Parathyroid adenoma (tissue), 2 donors: ENCODE results near the gene SGSH.

Source experiments
- H2AFZ ChIP-seq: fragments of 300-600 bp; sonication (generic); one replicate; pipeline ENCODE4 v1.7.0; 2017; ENCODE audit warnings: antibody characterized with exemption, mild to moderate bottlenecking
- H3K27ac ChIP-seq: fragments of 300-600 bp; sonication (generic); one replicate; pipeline ENCODE4 v1.7.0; 2017
- H3K27me3 ChIP-seq: fragments of 300-600 bp; sonication (generic); one replicate; pipeline ENCODE4 v1.7.0; 2017; ENCODE audit warnings: low read length; ENCODE audit not compliant: control insufficient read depth, insufficient read depth
- H3K36me3 ChIP-seq: fragments of 300-600 bp; sonication (generic); one replicate; pipeline ENCODE4 v1.7.0; 2017; ENCODE audit warnings: low read length; ENCODE audit not compliant: control insufficient read depth, insufficient read depth
- H3K4me1 ChIP-seq: fragments of 300-600 bp; sonication (generic); one replicate; pipeline ENCODE4 v1.7.0; 2017; ENCODE audit warnings: control low read depth
- H3K4me2 ChIP-seq: fragments of 300-600 bp; sonication (generic); one replicate; pipeline ENCODE4 v1.7.0; 2017; ENCODE audit warnings: low read length
- H3K4me3 ChIP-seq: fragments of 300-600 bp; sonication (generic); one replicate; pipeline ENCODE4 v1.7.0; 2017; ENCODE audit warnings: low read depth, low read length
- H3K79me2 ChIP-seq: fragments of 300-600 bp; sonication (generic); one replicate; pipeline ENCODE4 v1.7.0; 2017; ENCODE audit warnings: control low read depth
- H3K9ac ChIP-seq: fragments of 300-600 bp; sonication (generic); one replicate; pipeline ENCODE4 v1.7.0; 2017; ENCODE audit warnings: mild to moderate bottlenecking
- H3K9me3 ChIP-seq: fragments of 300-600 bp; sonication (generic); one replicate; pipeline ENCODE4 v1.7.0; 2017; ENCODE audit warnings: low read length; ENCODE audit not compliant: control insufficient read depth
- CTCF ChIP-seq: fragments of 300-600 bp; sonication (generic); IDR thresholded peaks from one replicate; pipeline ENCODE4 v1.7.0; 2017; ENCODE audit warnings: antibody characterized with exemption, mild to moderate bottlenecking
- donor health status: primary hyperparathyroidism.

Gene SGSH

GRCh38 chr17:80187090-80187489 is 33.0 kb downstream of the SGSH start:
- no peaks in the 10 kb centered on the region for H3K27me3 ChIP-seq
- no peaks in the 10 kb centered on the region for H3K4me1 ChIP-seq
- no peaks in the 10 kb centered on the region for H3K79me2 ChIP-seq
- no peak overlapping the region for H3K27ac ChIP-seq
- no peak overlapping the region for H2AFZ ChIP-seq
- no peak overlapping the region for H3K4me3 ChIP-seq
- no peak overlapping the region for H3K9ac ChIP-seq
- H3K36me3 ChIP-seq: no peaks in the 10 kb centered on the region
- H3K4me2 ChIP-seq: no peak overlapping the region
- TF ChIP-seq CTCF: no peak
- H3K9me3 ChIP-seq: no peaks in the 10 kb centered on the region

GRCh38 chr17:80185968-80186367 is 34.2 kb downstream of the SGSH start:
- Histone ChIP-seq H3K9ac (no peak overlapping the region), H3K4me3 (no peak overlapping the region), H3K4me1 (no peaks in the 10 kb centered on the region), H3K79me2 (no peaks in the 10 kb centered on the region), H3K36me3 (no peaks in the 10 kb centered on the region), H3K4me2 (no peak overlapping the region), H2AFZ (no peak overlapping the region), H3K27me3 (no peaks in the 10 kb centered on the region), H3K9me3 (no peaks in the 10 kb centered on the region), H3K27ac (no peak overlapping the region)
- TF ChIP-seq CTCF: no peak

GRCh38 chr17:80184423-80184714 is 35.8 kb downstream of the SGSH start:
- Histone ChIP-seq H2AFZ (no peak overlapping the region), H3K27me3 (no peaks in the 10 kb centered on the region), H3K36me3 (no peaks in the 10 kb centered on the region), H3K4me3 (no peak overlapping the region), H3K9me3 (no peaks in the 10 kb centered on the region), H3K4me2 (no peak overlapping the region), H3K9ac (no peak overlapping the region), H3K79me2 (no peaks in the 10 kb centered on the region), H3K4me1 (no peaks in the 10 kb centered on the region), H3K27ac (no peak overlapping the region)
- TF ChIP-seq CTCF: no peak

- no peaks in the 10 kb centered on the region for H3K27me3 ChIP-seq
- no peak overlapping the region for H3K9ac ChIP-seq
- no peaks in the 10 kb centered on the region for H3K9me3 ChIP-seq
- H3K79me2 ChIP-seq: no peaks in the 10 kb centered on the region
- H3K4me1 ChIP-seq: no peaks in the 10 kb centered on the region
- H3K4me2 ChIP-seq: no peak overlapping the region
- H3K27ac ChIP-seq: no peak overlapping the region
- H3K36me3 ChIP-seq: no peaks in the 10 kb centered on the region
- no peak overlapping the region for H3K4me3 ChIP-seq
- no peak for TF ChIP-seq CTCF
- no peak overlapping the region for H2AFZ ChIP-seq
Measured at GRCh38 chr17:80183581-80184422, 36.3 kb downstream of the SGSH start.

- no peaks in the 10 kb centered on the region for H3K4me1 ChIP-seq
- no peaks in the 10 kb centered on the region for H3K27me3 ChIP-seq
- H3K4me3 ChIP-seq: no peak overlapping the region
- no peak overlapping the region for H3K27ac ChIP-seq
- no peak overlapping the region for H2AFZ ChIP-seq
- no peak overlapping the region for H3K9ac ChIP-seq
- TF ChIP-seq CTCF: no peak
- no peaks in the 10 kb centered on the region for H3K36me3 ChIP-seq
- no peaks in the 10 kb centered on the region for H3K9me3 ChIP-seq
- H3K79me2 ChIP-seq: no peaks in the 10 kb centered on the region
- no peak overlapping the region for H3K4me2 ChIP-seq
Measured at GRCh38 chr17:80182845-80183223, 37.3 kb downstream of the SGSH start.
